MCF 10A (cell line): ENCODE results near the gene TSNAX. TPM values are rescaled to one million over a fixed set of nuclear protein-coding genes. Genes with fewer than 3 reads are reported as not detected.
A peak's percentile ranks its signal among the peaks of the same experiment; 100 is the strongest.

Experiments
- BruUV-seq: library from RNA; stranded (reverse); fragments of 400-500 nt; replicated peaks from 2 replicates; lab custom pipeline; 2021; lab: Mats Ljungman, UMichigan
- CTCF ChIA-PET: fragments of 300-600 bp; sonication (Branson Sonifier 250); formaldehyde crosslinking; extraction: SDS; loops from one replicate; lab custom pipeline; 2021; ENCODE audit warnings: antibody characterized with exemption, inconsistent platforms; lab: Yijun Ruan, JAX
- POLR2A ChIA-PET: fragments of 300-600, 350-650 bp; sonication (Branson Sonifier 250); formaldehyde crosslinking; extraction: SDS; loops from one replicate; lab custom pipeline; 2020; ENCODE audit warnings: antibody characterized with exemption, inconsistent platforms; lab: Yijun Ruan, JAX
- DNase-seq: peaks from one replicate; pipeline ENCODE4 v3.0.0-alpha.2; 2018; ENCODE audit not compliant: unreplicated experiment
- H3K27ac Mint-ChIP-seq: one replicate; pipeline ENCODE4 v1.8.0; 2022; ENCODE audit warnings: mild to moderate bottlenecking, low read depth, mixed read lengths; ENCODE audit not compliant: unreplicated experiment
- H3K27me3 Mint-ChIP-seq: one replicate; pipeline ENCODE4 v1.8.0; 2022; ENCODE audit warnings: mixed read lengths; ENCODE audit not compliant: insufficient read depth, unreplicated experiment
- H3K36me3 Mint-ChIP-seq: one replicate; pipeline ENCODE4 v1.8.0; 2022; ENCODE audit warnings: mild to moderate bottlenecking, moderate library complexity, mixed read lengths; ENCODE audit not compliant: insufficient read depth, unreplicated experiment
- H3K4me1 Mint-ChIP-seq: one replicate; pipeline ENCODE4 v1.8.0; 2022; ENCODE audit warnings: mixed read lengths; ENCODE audit not compliant: insufficient read depth, unreplicated experiment
- H3K4me3 Mint-ChIP-seq: one replicate; pipeline ENCODE4 v1.8.0; 2022; ENCODE audit warnings: mild to moderate bottlenecking, moderate library complexity, mixed read lengths; ENCODE audit not compliant: unreplicated experiment
- H3K9me3 Mint-ChIP-seq: one replicate; pipeline ENCODE4 v1.8.0; 2022; ENCODE audit warnings: mixed read lengths; ENCODE audit not compliant: unreplicated experiment
- CTCF ChIP-seq: fragments of 200-600 bp; IDR thresholded peaks from one replicate; pipeline ENCODE4 v1.8.0; 2022; ENCODE audit warnings: antibody characterized with exemption, mild to moderate bottlenecking; ENCODE audit not compliant: unreplicated experiment
- intact Hi-C: fragments of 100-400 bp; cut with micrococcal nuclease; formaldehyde crosslinking; loops from 2 replicates; pipeline ENCODE4 v1.14.1; 2022
- total RNA-seq: library from RNA; stranded (reverse); gene quantifications from 2 replicates; pipeline ENCODE4 v1.2.3, GENCODE V29; 2022

TSNAX gene
- total RNA-seq, 1 experiment from 2014 or later = 79.0 TPM

- no peaks in the 10 kb centered on the region for H3K9me3 Mint-ChIP-seq
Measured at GRCh38 chr1:231611851-231612250, 83.4 kb downstream of the TSNAX start.

GRCh38 chr1:231612393-231613089, 84.1 kb downstream of the TSNAX start:
- no peak for TF ChIP-seq CTCF
- no peak overlapping the region for H3K27ac Mint-ChIP-seq
- no TSS peak for BruUV-seq
- no peak for DNase-seq
- CTCF ChIA-PET = interaction anchor here (0.6 to 1.3 kb wide), 5 partner anchors 9 to 239 kb away, joined by 3 to 6 read pairs (median 4); no protein-coding TSS in a partner anchor
- H3K36me3 Mint-ChIP-seq = no peaks in the 10 kb centered on the region
- H3K27me3 Mint-ChIP-seq = peaks cover 86% of the 10 kb centered on the region
- intact Hi-C loops = no loop called here
- H3K4me1 Mint-ChIP-seq = no peaks in the 10 kb centered on the region
- no peaks in the 10 kb centered on the region for H3K9me3 Mint-ChIP-seq
- POLR2A ChIA-PET = no interaction called here
- no peak overlapping the region for H3K4me3 Mint-ChIP-seq

More at GRCh38 chr1:231611851-231612250, 83.4 kb downstream of the TSNAX start:
- Mint-ChIP-seq H3K27ac (no peak overlapping the region), H3K27me3 (peaks cover 86% of the 10 kb centered on the region), H3K36me3 (no peaks in the 10 kb centered on the region), H3K4me1 (no peaks in the 10 kb centered on the region), H3K4me3 (no peak overlapping the region)
- ChIA-PET CTCF (interaction anchor here (1.1 to 1.2 kb wide), 2 partner anchors 9 to 255 kb away, joined by 4 to 6 read pairs; no protein-coding TSS in a partner anchor), POLR2A (no interaction called here)
- no peak for TF ChIP-seq CTCF
- intact Hi-C loops = no loop called here
- DNase-seq = no peak
- no TSS peak for BruUV-seq

GRCh38 chr1:231613419-231614349, 85.2 kb downstream of the TSNAX start:
- CTCF ChIA-PET = interaction anchor here (0.6 to 1.3 kb wide), 5 partner anchors 10 to 994 kb away, joined by 3 to 4 read pairs (median 3); no protein-coding TSS in a partner anchor
- POLR2A ChIA-PET = interaction anchor here (0.7 kb wide), 1 partner anchor 29 kb away, joined by 3 read pairs; no protein-coding TSS in a partner anchor
- intact Hi-C loops = no loop called here
- no peak overlapping the region for H3K27ac Mint-ChIP-seq
- DNase-seq = peak; percentile 50
- H3K36me3 Mint-ChIP-seq = no peaks in the 10 kb centered on the region
- no peaks in the 10 kb centered on the region for H3K4me1 Mint-ChIP-seq
- H3K27me3 Mint-ChIP-seq = peaks cover 92% of the 10 kb centered on the region
- H3K4me3 Mint-ChIP-seq = no peak overlapping the region
- no TSS peak for BruUV-seq
- TF ChIP-seq CTCF = no peak
- H3K9me3 Mint-ChIP-seq = no peaks in the 10 kb centered on the region

Other genes starting within 250 kb of the TSNAX start
- 24.0 and 28.5 TPM in 2 replicates for gene EXOC8, start 190.8 kb upstream of the TSNAX start, total RNA-seq
- 30.4 and 36.9 TPM in 2 replicates for gene SPRTN, start 190.4 kb upstream of the TSNAX start, total RNA-seq
- gene EGLN1, start 106.4 kb upstream of the TSNAX start, total RNA-seq = 67.3 and 68.8 TPM in 2 replicates
- 1.7 and 2.1 TPM in 2 replicates for gene DISC1, start 98.1 kb downstream of the TSNAX start, total RNA-seq